SK-N-SH (cell line): Measurements from ENCODE around the gene CBX3. TPM values are rescaled to one million over a fixed set of nuclear protein-coding genes. Genes with fewer than 3 reads are reported as not detected.

Experiments used
- CTCF ChIA-PET: fragments of 300-600, 350-600 bp; formaldehyde crosslinking; extraction: SDS; loops from one replicate; lab custom pipeline; 2021; lab: Yijun Ruan, JAX
- POLR2A ChIA-PET: fragments of 350-600 bp; sonication (Branson Sonifier 250); formaldehyde crosslinking; extraction: SDS; loops from one replicate; lab custom pipeline; 2020; ENCODE audit warnings: antibody characterized with exemption, inconsistent platforms; lab: Yijun Ruan, JAX
- DNase-seq: peaks from one replicate; pipeline ENCODE4 v3.0.0; 2012
- H2AFZ ChIP-seq: fragments of 200-600 bp; sonication (generic); 2 replicates; pipeline ENCODE4 v1.8.1; 2016; ENCODE audit warnings: antibody characterized with exemption, mild to moderate bottlenecking, low read depth
- H3F3A ChIP-seq: fragments of 200-600 bp; sonication (generic); replicated peaks from 2 replicates; pipeline ENCODE3; 2016; ENCODE audit warnings: antibody characterized with exemption, mild to moderate bottlenecking; ENCODE audit not compliant: insufficient read depth
- H3K27ac ChIP-seq, 2 experiments: fragments of 200-500 bp in 1 of 2; fragments of 200-600 bp in 1 of 2; sonication (Bioruptor generic) in 1 of 2; sonication (generic), shearing (Covaris generic) in 1 of 2; 2 replicates each; pipeline versions ENCODE4 v1.5.1 to v1.6.1; 2014 to 2016; ENCODE audit warnings: low read depth in 2 of 2, inconsistent platforms in 1 of 2, low read length in 1 of 2, mild to moderate bottlenecking in 1 of 2, mixed read lengths in 1 of 2
- H3K27me3 ChIP-seq: fragments of 200-600 bp; sonication (generic), shearing (Covaris generic); 2 replicates; pipeline ENCODE4 v1.6.1; 2016; ENCODE audit warnings: mixed run types; ENCODE audit not compliant: insufficient read depth
- H3K36me3 ChIP-seq, 2 experiments: fragments of 200-500 bp in 1 of 2; fragments of 200-600 bp in 1 of 2; sonication (Bioruptor generic) in 1 of 2; sonication (generic) in 1 of 2; replicated peaks in 1 of 2; 2 replicates each; pipeline versions ENCODE3 to v1.5.1; 2014 to 2016; ENCODE audit warnings: low read length in 1 of 2, mild to moderate bottlenecking in 1 of 2; ENCODE audit not compliant: insufficient read depth in 2 of 2, control insufficient read depth in 1 of 2
- H3K4me1 ChIP-seq, 2 experiments: fragments of 200-500 bp in 1 of 2; fragments of 200-600 bp in 1 of 2; sonication (Bioruptor generic) in 1 of 2; sonication (generic), shearing (Covaris generic) in 1 of 2; 2 replicates each; pipeline versions ENCODE4 v1.5.1 to v1.6.1; 2014 to 2016; ENCODE audit warnings: low read depth in 1 of 2, low read length in 1 of 2, mixed run types in 1 of 2; ENCODE audit not compliant: insufficient read depth in 2 of 2, control insufficient read depth in 1 of 2
- H3K4me2 ChIP-seq: fragments of 200-600 bp; sonication (generic), shearing (Covaris generic); 2 replicates; pipeline ENCODE4 v1.6.1; 2017; ENCODE audit warnings: mixed run types
- H3K4me3 ChIP-seq, 2 experiments: fragments of 200-500 bp in 1 of 2; fragments of 200-600 bp in 1 of 2; sonication (Bioruptor generic) in 1 of 2; sonication (generic), shearing (Covaris generic) in 1 of 2; 2 replicates each; pipeline versions ENCODE4 v1.5.1 to v1.8.1; 2014 to 2016; ENCODE audit warnings: low read depth in 2 of 2, inconsistent platforms in 1 of 2, low read length in 1 of 2, mild to moderate bottlenecking in 1 of 2, mixed read lengths in 1 of 2, moderate library complexity in 1 of 2
- H3K79me2 ChIP-seq: fragments of 200-600 bp; sonication (generic); 2 replicates; pipeline ENCODE4 v1.8.1; 2017; ENCODE audit warnings: mild to moderate bottlenecking; ENCODE audit not compliant: insufficient read depth
- H3K9ac ChIP-seq: fragments of 200-600 bp; sonication (generic); 2 replicates; pipeline ENCODE4 v1.6.1; 2017; ENCODE audit warnings: mixed run types
- H3K9me2 ChIP-seq: fragments of 200-600 bp; sonication (generic); 2 replicates; pipeline ENCODE4 v1.6.1; 2017; ENCODE audit warnings: mixed run types
- H3K9me3 ChIP-seq: fragments of 200-600 bp; sonication (generic); 2 replicates; pipeline ENCODE4 v1.6.1; 2017; ENCODE audit warnings: mixed run types, mild to moderate bottlenecking, moderate library complexity
- H4K20me1 ChIP-seq: fragments of 200-600 bp; sonication (generic); 2 replicates; pipeline ENCODE4 v1.6.1; 2017; ENCODE audit warnings: mild to moderate bottlenecking, mixed run types; ENCODE audit not compliant: insufficient read depth
- CTCF ChIP-seq: fragments of 200-600 bp; sonication (generic); IDR thresholded peaks from 2 replicates; pipeline ENCODE4 v1.6.1; 2017; ENCODE audit warnings: antibody characterized with exemption, mild to moderate bottlenecking, moderate library complexity
- EP300 ChIP-seq, 2 experiments: IDR thresholded peaks; 2 replicates each; pipeline versions ENCODE4 v1.4.0 to v1.6.1; 2012; ENCODE audit warnings: borderline replicate concordance in 1 of 2, low read depth in 1 of 2, low read length in 1 of 2
- FOSL2 ChIP-seq: IDR thresholded peaks from 2 replicates; pipeline ENCODE4 v1.4.0; 2012; ENCODE audit warnings: low read depth, mild to moderate bottlenecking, moderate library complexity, borderline replicate concordance
- FOXM1 ChIP-seq: IDR thresholded peaks from 2 replicates; pipeline ENCODE4 v1.4.0; 2012; ENCODE audit warnings: low read depth, mild to moderate bottlenecking
- GATA2 ChIP-seq: sonication (generic); formaldehyde crosslinking; IDR thresholded peaks from 2 replicates; pipeline ENCODE4 v1.5.0; 2020; ENCODE audit warnings: mild to moderate bottlenecking, missing genetic modification reagents
- JUND ChIP-seq: IDR thresholded peaks from 2 replicates; pipeline ENCODE4 v1.4.0; 2012
- MEF2A ChIP-seq: IDR thresholded peaks from 2 replicates; pipeline ENCODE4 v1.4.0; 2012; ENCODE audit warnings: low read depth, borderline replicate concordance
- PBX3 ChIP-seq: IDR thresholded peaks from 2 replicates; pipeline ENCODE4; 2012
- REST ChIP-seq: IDR thresholded peaks from 2 replicates; pipeline ENCODE4 v1.6.1; 2012; ENCODE audit warnings: mild to moderate bottlenecking, low read depth, low read length, moderate library complexity
- TAF1 ChIP-seq: IDR thresholded peaks from 2 replicates; pipeline ENCODE4 v1.6.1; 2012; ENCODE audit warnings: low read depth, mild to moderate bottlenecking, low read length, moderate library complexity, borderline replicate concordance
- TCF12 ChIP-seq: IDR thresholded peaks from 2 replicates; pipeline ENCODE4 v1.4.0; 2012
- WGBS: methylation state at CpG from one replicate; pipeline ENCODE4 v1.1.6; 2017; ENCODE audit warnings: low lambda C conversion rate; 5-methylcytosine and 5-hydroxymethylcytosine counted together
- polyA plus RNA-seq, 3 experiments: library from polyadenylated mRNA; depleted of rRNA; stranded (reverse); fragments of >200 nt; gene quantifications; 2 replicates each; pipeline ENCODE4 v1.2.3, GENCODE V29; 2012

CBX3 gene
- polyA plus RNA-seq, 1 of the 3 experiments (the other 2 are of a cell fraction): 97.0 TPM

- Histone ChIP-seq H3K27ac (peak overlapping the region in 1 of 2 experiments; percentile 90; a peak in 1 of 4 replicates), H3K27me3 (no peaks in the 10 kb centered on the region), H3K36me3 (no peaks in the 10 kb centered on the region), H4K20me1 (no peaks in the 10 kb centered on the region), H3K9ac (peak overlapping the region; percentile 23), H3K4me3 (peak overlapping the region in 1 of 2 experiments; percentile 65; a peak in 3 of 4 replicates), H3K9me3 (no peaks in the 10 kb centered on the region), H3K4me2 (peak overlapping the region; percentile 83), H2AFZ (peak overlapping the region; percentile 12; the same call in 1 of the 2 replicates)
- 84% methylated on average over 15 of the region's 15 CpGs for WGBS
- POLR2A ChIA-PET: no interaction called here
- CTCF ChIA-PET: interaction anchor here (1.0 kb wide), 1 partner anchor 63 kb away, joined by 4 read pairs; no protein-coding TSS in a partner anchor
- TF ChIP-seq TAF1: 0 out of 2 replicates have a peak, but pooled peaks have one; percentile 46
- TF ChIP-seq EP300 (IDR thresholded peaks at IDR 0.05; ENCODE audit: borderline replicate concordance in 1 of 2, low read depth in 1 of 2, low read length in 1 of 2): no peak
- TF ChIP-seq FOSL2: peak; percentile 32; the same call in 1 of the 2 replicates
- no peak for TF ChIP-seq MEF2A
- no peak for TF ChIP-seq FOXM1
- TF ChIP-seq, all 33 proteins: peak for 2
- Histone ChIP-seq H3K4me1 (peaks cover 16 to 40% of the 10 kb centered on the region in 2 experiments; a peak in 3 of 4 replicates), H3F3A (peaks cover 26% of the 10 kb centered on the region), H3K79me2 (peaks cover 49% of the 10 kb centered on the region; the same call in 1 of the 2 replicates), H3K9me2 (no peaks in the 10 kb centered on the region)
- no peak for DNase-seq
Observed at GRCh38 chr7:26153823-26154783, 47.4 kb upstream of the CBX3 start.

- POLR2A ChIA-PET: interaction anchor here (0.7 to 1.0 kb wide), 2 partner anchors 44 to 46 kb away, joined by 3 read pairs; partner anchors contain the start of gene CBX3
- no peaks in the 10 kb centered on the region for H4K20me1 ChIP-seq
- H3K9me2 ChIP-seq: no peaks in the 10 kb centered on the region
- no peak for DNase-seq
- H3K36me3 ChIP-seq: no peaks in the 10 kb centered on the region
- peak overlapping the region; percentile 66 for H3K9ac ChIP-seq
- H3F3A ChIP-seq: peaks cover 32% of the 10 kb centered on the region
- H3K4me1 ChIP-seq: peaks cover 16 to 51% of the 10 kb centered on the region in 2 experiments; a peak in 3 of 4 replicates
- H3K27me3 ChIP-seq: no peaks in the 10 kb centered on the region
- no peaks in the 10 kb centered on the region for H3K9me3 ChIP-seq
- H3K27ac ChIP-seq: peak overlapping the region; percentile 59 to 90; a peak in 3 of 4 replicates
- 45% methylated on average over 8 of the region's 8 CpGs for WGBS
- TF ChIP-seq REST (no peak), PBX3 (peak; percentile 69), GATA2 (CRISPR knock-in tag) (no peak), CTCF (peak; percentile 25; the same call in 1 of the 2 replicates), TCF12 (peak; percentile 50), JUND (peak; percentile 54), FOSL2 (peak; percentile 68; the same call in 1 of the 2 replicates)
- H3K4me2 ChIP-seq: peak overlapping the region; percentile 83
- CTCF ChIA-PET: interaction anchor here (0.6 to 1.8 kb wide), 6 partner anchors 10 to 214 kb away, joined by 3 to 5 read pairs (median 4); no protein-coding TSS in a partner anchor
- peak overlapping the region; percentile 29 to 62; a peak in 3 of 4 replicates for H3K4me3 ChIP-seq
- peaks cover 61% of the 10 kb centered on the region; the same call in 1 of the 2 replicates for H3K79me2 ChIP-seq
- peak overlapping the region; percentile 26 for H2AFZ ChIP-seq
Observed at GRCh38 chr7:26155531-26156375, 45.8 kb upstream of the CBX3 start.
